HepG2 (cell line): ENCODE results near the gene FBXL2. TPM values are rescaled to one million over a fixed set of nuclear protein-coding genes. Genes with fewer than 3 reads are reported as not detected.

Experiments used
- ATAC-seq: fragments of 200-7000 bp; cut with Tn5 transposase; 3 replicates; pipeline ENCODE4 v1.9.1; 2020; ENCODE audit warnings: mild to moderate bottlenecking, moderate library complexity
- BruUV-seq: library from RNA; stranded (reverse); fragments of 400-500 nt; replicated peaks from 2 replicates; lab custom pipeline; 2021; lab: Mats Ljungman, UMichigan
- CTCF ChIA-PET: fragments of 300-600 bp; formaldehyde crosslinking; extraction: SDS; loops from one replicate; lab custom pipeline; 2021; ENCODE audit warnings: low total read pairs, inconsistent platforms, low intra/inter-chr PET ratio; lab: Yijun Ruan, JAX
- POLR2A ChIA-PET: fragments of 350-600 bp; sonication (Branson Sonifier 250); formaldehyde crosslinking; loops from one replicate; lab custom pipeline; 2020; ENCODE audit warnings: antibody characterized with exemption, inconsistent platforms; lab: Yijun Ruan, JAX
- DNase-seq: peaks from one replicate; pipeline ENCODE4 v3.0.0-alpha.2; 2015; ENCODE audit warnings: low spot score
- FAIRE-seq: peaks from 3 replicates; lab custom pipeline; 2011; peaks lifted over from hg19 to GRCh38; lab: Jason Lieb, UNC
- H2AFZ ChIP-seq: one replicate; pipeline ENCODE4 v1.6.1; 2011; ENCODE audit warnings: low read length, inconsistent platforms
- H3K27ac ChIP-seq: fragments of 300-600 bp; 3 replicates; pipeline ENCODE4 v1.8.0; 2011; ENCODE audit warnings: mixed run types, mild to moderate bottlenecking, mixed read lengths, low read length, inconsistent platforms; ENCODE audit not compliant: insufficient read depth; ENCODE audit errors: extremely low read length
- H3K27me3 ChIP-seq, 2 experiments: fragments of 200-600 bp in 1 of 2; 2 replicates in 1 of 2; 3 replicates in 1 of 2; pipeline versions ENCODE4 v1.6.0 to v1.8.0; 2011; ENCODE audit warnings: low read length in 2 of 2, mild to moderate bottlenecking in 2 of 2, moderate library complexity in 2 of 2, inconsistent platforms in 1 of 2; ENCODE audit not compliant: insufficient read depth in 2 of 2, control insufficient read depth in 1 of 2
- H3K36me3 ChIP-seq, 2 experiments: fragments of 200-600 bp in 1 of 2; replicated peaks in 1 of 2; 2 replicates in 1 of 2; 3 replicates in 1 of 2; pipeline versions ENCODE4 v1.5.1 to v1.8.0; 2011; ENCODE audit warnings: low read length in 2 of 2, inconsistent platforms in 1 of 2; ENCODE audit not compliant: insufficient read depth in 2 of 2, control insufficient read depth in 1 of 2
- H3K4me1 ChIP-seq: 2 replicates; pipeline ENCODE4 v1.5.1; 2012; ENCODE audit warnings: low read length, inconsistent platforms; ENCODE audit not compliant: insufficient read depth
- H3K4me2 ChIP-seq: 2 replicates; pipeline ENCODE4 v1.6.0; 2011; ENCODE audit warnings: low read depth, low read length, inconsistent platforms
- H3K4me3 ChIP-seq, 3 experiments: fragments of 200-600 bp in 1 of 3; sonication (generic), shearing (Covaris generic) in 1 of 3; replicated peaks in 1 of 3; 2 replicates each; pipeline ENCODE4 v1.5.1; 2011 to 2016; ENCODE audit warnings: low read length in 3 of 3, inconsistent platforms in 2 of 3, low read depth in 2 of 3, mild to moderate bottlenecking in 2 of 3, control low read depth in 1 of 3, mixed read lengths in 1 of 3; ENCODE audit not compliant: insufficient read depth in 1 of 3
- H3K79me2 ChIP-seq: one replicate; pipeline ENCODE4 v1.6.1; 2011; ENCODE audit warnings: low read length, inconsistent platforms; ENCODE audit not compliant: insufficient read depth
- H3K9ac ChIP-seq: 2 replicates; pipeline ENCODE4 v1.6.0; 2011; ENCODE audit warnings: mild to moderate bottlenecking, low read depth, low read length, inconsistent platforms; ENCODE audit not compliant: insufficient read depth
- H3K9me3 ChIP-seq: 2 replicates; pipeline ENCODE4 v1.5.1; 2012; ENCODE audit warnings: mild to moderate bottlenecking, low read length
- H4K20me1 ChIP-seq: 2 replicates; pipeline ENCODE4 v1.6.0; 2011; ENCODE audit warnings: inconsistent platforms, mild to moderate bottlenecking, low read length, moderate library complexity; ENCODE audit not compliant: insufficient read depth
- FOSL2 ChIP-seq: sonication (generic); formaldehyde crosslinking; IDR thresholded peaks from 2 replicates; pipeline ENCODE4 v1.4.0; 2020; ENCODE audit warnings: missing genetic modification reagents
- HBP1 ChIP-seq: IDR thresholded peaks from 2 replicates; pipeline ENCODE4 v1.6.1; 2016; ENCODE audit warnings: low read depth, control low read depth
- HINFP ChIP-seq: sonication (generic); formaldehyde crosslinking; IDR thresholded peaks from 2 replicates; pipeline ENCODE4 v1.4.0; 2020; ENCODE audit warnings: low read depth, mild to moderate bottlenecking, missing genetic modification reagents
- KAT8 ChIP-seq: IDR thresholded peaks from 2 replicates; pipeline ENCODE4 v1.6.1; 2016; ENCODE audit warnings: missing genetic modification reagents, missing compliant biosample characterization
- NR2C2 ChIP-seq: sonication (generic); formaldehyde crosslinking; IDR thresholded peaks from 2 replicates; pipeline ENCODE4 v1.4.0; 2020; ENCODE audit warnings: missing genetic modification reagents, mild to moderate bottlenecking, moderate library complexity, borderline replicate concordance
- POLR2A ChIP-seq, 2 experiments: IDR thresholded peaks; 2 replicates each; pipeline ENCODE4 v1.6.1; 2011; ENCODE audit warnings: low read depth in 2 of 2, low read length in 2 of 2, mild to moderate bottlenecking in 1 of 2, moderate library complexity in 1 of 2; ENCODE audit not compliant: insufficient read depth in 1 of 2
- SAP130 ChIP-seq: IDR thresholded peaks from 2 replicates; pipeline ENCODE4 v1.6.1; 2016; ENCODE audit warnings: low read depth
- SIX1 ChIP-seq: sonication (generic); formaldehyde crosslinking; IDR thresholded peaks from 2 replicates; pipeline ENCODE4 v1.4.0; 2020; ENCODE audit warnings: missing genetic modification reagents, borderline replicate concordance
- SMARCE1 ChIP-seq: fragments of 450-650 bp; IDR thresholded peaks from 2 replicates; pipeline ENCODE4 v1.6.1; 2017; ENCODE audit warnings: borderline replicate concordance
- TCF7 ChIP-seq: sonication (generic); IDR thresholded peaks from 2 replicates; pipeline ENCODE4 v1.6.1; 2016; ENCODE audit warnings: antibody characterized with exemption, low read depth
- ZNF18 ChIP-seq: sonication (generic); formaldehyde crosslinking; IDR thresholded peaks from 2 replicates; pipeline ENCODE4 v1.8.0; 2022; ENCODE audit warnings: mild to moderate bottlenecking, missing genetic modification reagents; ENCODE audit not compliant: insufficient replicate concordance
- ZNF253 ChIP-seq: sonication (generic); formaldehyde crosslinking; IDR thresholded peaks from 2 replicates; pipeline ENCODE4 v1.8.0; 2022; ENCODE audit warnings: mild to moderate bottlenecking, missing genetic modification reagents, borderline replicate concordance
- ZNF263 ChIP-seq: sonication (generic); formaldehyde crosslinking; IDR thresholded peaks from 2 replicates; pipeline ENCODE4 v1.4.0; 2020; ENCODE audit warnings: missing genetic modification reagents
- ZNF557 ChIP-seq: sonication (generic); formaldehyde crosslinking; IDR thresholded peaks from 2 replicates; pipeline ENCODE4 v1.4.0; 2020; ENCODE audit warnings: missing genetic modification reagents
- ZNF576 ChIP-seq: sonication (generic); formaldehyde crosslinking; IDR thresholded peaks from 2 replicates; pipeline ENCODE4 v1.4.0; 2020; ENCODE audit warnings: mild to moderate bottlenecking, missing genetic modification reagents
- WGBS: methylation state at CpG from one replicate; pipeline ENCODE4 v1.1.6; 2017; ENCODE audit warnings: low lambda C conversion rate; 5-methylcytosine and 5-hydroxymethylcytosine counted together
- in situ Hi-C: cut with HindIII; loops from 2 replicates; pipeline ENCODE4 v1.10.0; 2017; ENCODE audit warnings: low pct_unique_long_range_greater_than_20kb; ENCODE audit not compliant: extremely low pct_ligation_motif_present
- intact Hi-C: fragments of 100-400 bp; cut with micrococcal nuclease; formaldehyde crosslinking; loops from one replicate; pipeline ENCODE4 v1.10.0; 2022; ENCODE audit not compliant: unreplicated experiment
- polyA plus RNA-seq, 8 experiments: library from polyadenylated mRNA; depleted of rRNA in 3 of 8; stranded (reverse) in 7 of 8; unstranded in 1 of 8; fragments of >200 nt; fragmentation: Illumina TruSeq in 4 of 8; extraction: Trizol in 4 of 8; gene quantifications; 2 replicates each; pipeline versions ENCODE4 v1.2.1 to v1.2.3, GENCODE V29; 2011 to 2016; ENCODE audit warnings: low read depth in 4 of 8, missing spikeins in 1 of 8, mixed read lengths in 1 of 8; ENCODE audit not compliant: insufficient read depth in 1 of 8
- total RNA-seq, 5 experiments: library from RNA; depleted of rRNA; stranded (reverse); fragments of >200 nt; fragmentation: Illumina TruSeq; extraction: Trizol; gene quantifications; 2 replicates each; pipeline ENCODE4 v1.2.3, GENCODE V29; 2016; ENCODE audit warnings: low read depth in 1 of 5

Gene FBXL2
- total and polyA plus RNA-seq, 2 of the 13 experiments (the other 11 are each of a cell fraction or from before 2014, with no cell fraction given), result 1.8 to 5.0 TPM

GRCh38 chr3:33426068-33426467, 148.8 kb downstream of the FBXL2 start:
- CTCF ChIA-PET, result no interaction called here
- BruUV-seq, result no TSS peak
- in situ Hi-C loops (no loop called here), intact Hi-C loops (no loop called here)
- no peak overlapping the region for H3K9ac ChIP-seq
- POLR2A ChIA-PET, result no interaction called here
- no peaks in the 10 kb centered on the region for H3K27me3 ChIP-seq
- no peak for FAIRE-seq
- H3K79me2 ChIP-seq, result peaks cover 82% of the 10 kb centered on the region
- no peaks in the 10 kb centered on the region for H3K9me3 ChIP-seq
- 92% methylated on average over 1 of the region's 1 CpG for WGBS
- DNase-seq, result no peak
- H3K4me3 ChIP-seq, result no peak overlapping the region
- H3K36me3 ChIP-seq, result peaks cover 4 to 33% of the 10 kb centered on the region in 2 experiments; a peak in 3 of 5 replicates
- no peak for ATAC-seq
- no peak overlapping the region for H3K4me2 ChIP-seq
- H4K20me1 ChIP-seq, result peaks cover 45% of the 10 kb centered on the region
- H2AFZ ChIP-seq, result no peak overlapping the region
- H3K4me1 ChIP-seq, result peaks cover 30% of the 10 kb centered on the region
- no peak overlapping the region for H3K27ac ChIP-seq
- TF ChIP-seq HBP1 (no peak), FOSL2 (CRISPR knock-in tag) (no peak), SAP130 (CRISPR knock-in tag) (no peak), SIX1 (CRISPR knock-in tag) (no peak), ZNF263 (CRISPR knock-in tag) (no peak), POLR2A (IDR thresholded peaks at IDR 0.05; ENCODE audit: insufficient read depth in 1 of 2, low read depth in 2 of 2, low read length in 2 of 2) (no peak), TCF7 (no peak), ZNF576 (CRISPR knock-in tag) (no peak), KAT8 (CRISPR knock-in tag) (no peak), SMARCE1 (no peak), NR2C2 (CRISPR knock-in tag) (no peak), HINFP (no peak), ZNF18 (CRISPR knock-in tag) (no peak), ZNF253 (CRISPR knock-in tag) (no peak), ZNF557 (no peak)
